Activated T-cell treated with anti-CD3 and anti-CD28 coated beads, Interleukin-2, amount 50 U/mL, for 24 hours (primary cell): ENCODE measurements around the gene OBP2B.
A peak's percentile ranks its signal among the peaks of the same experiment; 100 is the strongest.
"Not testable (repeated sequence)": the region's sequence is repeated elsewhere in the genome, so short reads cannot be mapped to it uniquely, and the experiment has no call there.

Source experiments
- DNase-seq: peaks from one replicate; pipeline ENCODE4 v3.0.0-alpha.2; 2020
- H3K27ac Mint-ChIP-seq: 2 replicates; pipeline ENCODE4 v1.8.0; 2020; ENCODE audit warnings: mild to moderate bottlenecking, mixed read lengths
- H3K27me3 Mint-ChIP-seq: 2 replicates; pipeline ENCODE4 v1.8.0; 2020; ENCODE audit warnings: mixed read lengths
- H3K36me3 Mint-ChIP-seq: 2 replicates; pipeline ENCODE4 v1.8.0; 2020; ENCODE audit warnings: low read depth, mixed read lengths
- H3K4me1 Mint-ChIP-seq: 2 replicates; pipeline ENCODE4 v1.8.0; 2020; ENCODE audit warnings: low read depth, mixed read lengths
- H3K4me3 Mint-ChIP-seq: 2 replicates; pipeline ENCODE4 v1.8.0; 2020; ENCODE audit warnings: mild to moderate bottlenecking, moderate library complexity, mixed read lengths
- H3K9me3 Mint-ChIP-seq: 2 replicates; pipeline ENCODE4 v1.8.0; 2020; ENCODE audit warnings: mixed read lengths

Gene OBP2B

DNA sequence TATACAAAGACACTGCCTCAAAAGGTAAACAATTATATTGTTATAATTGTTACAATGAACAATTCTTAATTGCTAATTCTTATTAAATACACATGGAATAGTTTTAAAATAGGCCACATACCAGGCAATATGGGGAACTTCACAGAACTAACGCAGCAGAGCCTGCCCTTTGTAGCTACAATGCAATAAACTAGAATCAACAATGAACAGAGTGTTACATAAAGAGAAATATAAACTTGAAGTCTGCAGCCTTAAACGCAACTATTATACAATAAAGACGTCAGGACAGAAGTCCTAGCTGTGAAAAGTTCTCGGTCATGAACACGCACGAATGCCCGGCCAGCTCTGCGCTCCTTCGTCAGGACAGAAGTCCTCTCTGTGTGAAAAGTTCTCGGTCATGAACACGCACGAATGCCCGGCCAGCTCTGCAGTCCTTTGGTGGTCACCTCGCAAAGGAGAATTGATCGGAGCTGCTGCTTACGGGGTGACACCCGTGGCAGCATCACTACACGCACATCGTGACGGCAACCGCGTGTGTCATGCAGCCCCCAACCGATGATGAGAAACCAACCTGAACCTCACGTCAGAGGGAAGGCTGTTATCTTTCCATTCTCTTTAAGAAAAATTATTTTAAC lies 23.0 kb upstream of the OBP2B start:
- H3K4me1 Mint-ChIP-seq, H3K27ac Mint-ChIP-seq, DNase-seq, H3K27me3 Mint-ChIP-seq, H3K9me3 Mint-ChIP-seq, H3K36me3 Mint-ChIP-seq, H3K4me3 Mint-ChIP-seq: not testable (repeated sequence)

DNA sequence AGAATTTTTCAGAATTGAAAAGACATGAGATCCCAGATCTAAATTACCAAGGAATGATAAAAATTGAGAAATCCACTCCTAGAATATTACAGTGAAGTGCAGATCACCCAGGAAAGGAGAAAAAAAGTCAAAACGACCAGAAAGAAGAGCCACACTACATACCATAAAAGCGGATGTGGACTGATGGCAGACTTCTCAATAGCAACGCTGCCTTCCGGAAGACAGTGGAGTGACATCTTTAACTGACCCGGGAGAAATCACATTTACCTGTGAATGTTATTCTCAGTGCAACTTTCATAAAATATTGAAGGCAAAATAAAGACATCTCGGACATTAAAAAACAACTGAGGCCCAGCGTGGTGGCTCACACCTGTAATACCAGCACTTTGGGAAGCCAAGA lies 21.5 kb upstream of the OBP2B start:
- H3K4me1 Mint-ChIP-seq, H3K27me3 Mint-ChIP-seq, H3K4me3 Mint-ChIP-seq, H3K27ac Mint-ChIP-seq, H3K36me3 Mint-ChIP-seq, H3K9me3 Mint-ChIP-seq, DNase-seq: not testable (repeated sequence)

DNA sequence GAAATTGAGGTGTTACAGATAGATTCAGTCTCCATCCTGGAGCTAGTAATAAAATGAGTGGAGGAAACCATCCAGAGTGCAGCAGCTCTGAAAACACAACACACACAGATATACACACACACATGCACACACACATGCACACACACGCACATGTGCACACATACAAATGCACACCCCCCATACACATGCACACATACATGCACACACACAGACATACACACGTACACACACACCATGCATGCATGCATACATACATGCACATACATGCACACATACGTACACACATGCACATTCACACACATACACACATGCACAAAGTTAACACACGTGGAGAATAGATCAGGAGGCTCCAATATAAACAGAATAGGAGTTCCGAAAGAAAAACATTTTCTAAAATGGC lies 21.0 kb upstream of the OBP2B start:
- H3K36me3 Mint-ChIP-seq, result no peaks in the 10 kb centered on the region
- DNase-seq, result no peak
- H3K4me1 Mint-ChIP-seq, result no peaks in the 10 kb centered on the region
- no peaks in the 10 kb centered on the region for H3K27me3 Mint-ChIP-seq
- H3K9me3 Mint-ChIP-seq, result no peaks in the 10 kb centered on the region
- no peak overlapping the region for H3K27ac Mint-ChIP-seq
- H3K4me3 Mint-ChIP-seq, result no peak overlapping the region

DNA sequence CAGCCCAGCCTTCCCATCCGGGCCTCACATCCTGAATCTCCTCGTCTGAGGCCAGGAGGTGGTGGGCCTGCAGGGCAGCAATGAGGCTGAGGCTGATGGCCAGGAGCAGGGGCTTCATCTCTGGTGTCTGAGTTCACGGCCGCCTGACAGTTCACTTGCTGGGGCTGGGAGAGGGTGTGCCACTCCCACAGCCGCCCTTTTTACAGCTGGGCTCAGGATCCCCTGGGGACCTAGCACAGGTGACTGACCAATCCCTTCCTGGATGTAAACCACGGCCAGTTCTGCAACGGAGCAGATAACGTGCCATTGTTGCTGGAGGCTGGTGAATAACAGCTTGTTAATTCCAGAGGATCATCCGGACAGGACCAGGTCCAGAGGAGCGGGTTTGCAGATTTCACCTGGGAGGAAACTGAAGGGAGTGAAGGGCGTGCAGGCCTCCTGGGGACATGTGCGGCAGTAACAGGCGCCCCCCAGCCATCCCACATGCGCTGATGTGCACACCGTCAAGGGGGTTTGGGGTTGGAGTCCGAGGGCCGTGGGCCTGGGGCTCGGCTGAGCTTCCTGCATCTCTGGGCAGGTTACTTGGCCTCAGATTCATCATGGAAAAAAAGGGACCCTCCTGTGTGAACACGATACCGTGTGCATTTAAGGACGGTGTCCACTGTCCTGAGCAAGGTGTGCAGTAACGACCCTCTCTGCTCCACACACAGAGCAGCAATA lies 19.6 kb upstream of the OBP2B start:
- H3K4me3 Mint-ChIP-seq, H3K27ac Mint-ChIP-seq, H3K36me3 Mint-ChIP-seq, H3K9me3 Mint-ChIP-seq, DNase-seq, H3K4me1 Mint-ChIP-seq, H3K27me3 Mint-ChIP-seq: not testable (repeated sequence)

DNA sequence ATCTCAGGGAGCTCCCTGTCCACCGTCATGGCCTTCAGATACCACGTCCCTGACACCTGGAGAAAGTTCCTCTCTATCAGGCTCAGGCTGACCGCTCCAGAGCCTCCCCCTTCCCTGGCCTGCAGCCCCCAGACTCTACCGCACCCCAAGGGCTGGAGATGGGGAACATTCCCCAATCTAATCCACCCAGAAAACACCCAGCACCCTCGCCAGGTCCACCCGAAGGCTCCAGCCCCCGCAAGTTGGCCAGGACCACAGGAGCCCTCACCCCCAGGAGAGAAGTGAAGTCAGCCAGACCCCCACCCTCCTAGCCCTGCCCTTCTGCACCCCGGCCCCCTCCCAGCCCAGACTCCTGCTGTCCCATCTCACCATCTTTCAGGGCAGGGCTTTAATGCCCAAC lies 18.9 kb upstream of the OBP2B start:
- H3K27me3 Mint-ChIP-seq, result peaks cover 14% of the 10 kb centered on the region
- H3K9me3 Mint-ChIP-seq, DNase-seq, H3K36me3 Mint-ChIP-seq, H3K4me1 Mint-ChIP-seq, H3K27ac Mint-ChIP-seq, H3K4me3 Mint-ChIP-seq: not testable (repeated sequence)

DNA sequence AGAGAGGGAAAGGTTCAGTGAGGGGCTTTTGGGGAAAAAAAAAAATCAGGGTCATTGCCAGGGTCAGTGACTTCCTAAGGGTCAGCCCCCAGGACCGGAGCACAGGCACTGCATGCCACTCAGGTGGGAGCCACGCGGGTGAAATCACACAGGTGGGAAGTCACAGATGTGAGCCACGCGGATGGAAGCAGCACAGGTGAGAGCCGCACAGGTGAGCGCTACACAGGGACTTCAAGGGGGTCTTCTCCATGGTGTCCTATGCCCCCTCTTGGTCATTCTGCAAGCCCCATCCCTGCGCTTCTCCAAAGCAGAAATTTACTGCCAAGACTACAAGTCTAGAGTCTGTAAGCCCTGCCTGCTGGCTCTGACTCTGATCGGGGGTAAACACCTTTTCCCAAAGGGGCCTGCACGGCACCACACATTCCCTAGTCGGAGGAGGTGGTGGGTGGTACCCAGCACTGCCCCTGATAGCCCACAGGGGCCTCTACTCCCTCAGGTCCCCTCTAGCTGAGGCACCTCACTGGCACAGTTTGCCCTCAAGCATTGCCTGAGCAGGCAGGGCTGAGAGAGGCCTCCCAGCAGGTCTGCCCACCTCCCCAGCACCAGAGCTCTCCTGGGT lies 18.3 kb upstream of the OBP2B start:
- Mint-ChIP-seq H3K27me3 (peaks cover 17% of the 10 kb centered on the region), H3K9me3 (no peaks in the 10 kb centered on the region)

DNA sequence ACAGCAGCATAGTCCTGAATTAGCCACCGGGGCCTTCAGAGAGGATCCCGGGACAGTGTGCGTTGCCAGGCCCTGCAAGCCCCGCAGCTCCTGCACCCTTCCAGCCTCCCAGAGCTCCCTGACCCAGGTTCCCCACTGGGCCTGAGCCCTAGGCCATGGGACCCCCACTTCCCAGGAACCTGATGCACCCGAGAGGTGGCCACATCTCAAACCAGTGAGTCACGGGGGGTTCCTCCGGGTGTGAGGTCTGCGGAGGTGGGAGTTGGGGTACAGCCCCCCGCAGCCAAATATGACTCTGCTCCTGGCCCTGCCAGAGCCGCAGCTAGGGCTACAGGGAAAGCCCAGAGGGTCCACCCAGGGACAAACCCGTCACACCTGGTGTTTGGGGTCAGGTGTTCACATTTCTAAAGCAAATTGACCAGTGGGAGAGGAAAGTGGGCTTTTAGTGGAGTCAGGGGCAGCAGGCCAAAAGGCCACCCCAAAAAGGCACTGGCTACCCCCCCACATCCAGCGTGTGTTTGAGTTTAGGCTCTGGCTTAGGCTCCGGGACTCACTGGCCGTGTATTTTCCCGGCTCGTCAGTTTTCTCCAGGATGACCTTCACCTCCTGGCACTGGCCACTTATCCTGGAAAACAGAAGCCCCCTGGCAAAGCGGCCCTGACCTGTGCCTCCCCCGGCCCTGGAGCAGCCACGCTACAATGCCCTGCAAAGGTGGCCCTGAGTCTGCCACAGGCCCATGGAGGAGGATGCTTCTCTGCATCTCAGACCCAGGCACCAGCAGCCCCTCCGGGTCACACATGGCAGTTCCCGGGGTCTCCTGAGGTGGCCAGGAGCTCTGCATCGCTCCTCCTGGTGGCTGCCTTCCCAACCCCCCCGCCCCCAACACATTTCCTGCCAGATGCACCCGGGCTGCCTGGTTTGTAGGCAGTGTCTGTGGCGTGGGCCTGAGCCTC lies 17.4 kb upstream of the OBP2B start:
- H3K9me3 Mint-ChIP-seq, result no peaks in the 10 kb centered on the region
- peaks cover 18% of the 10 kb centered on the region for H3K27me3 Mint-ChIP-seq
- DNase-seq, result no peak
- H3K36me3 Mint-ChIP-seq, result no peaks in the 10 kb centered on the region
- H3K4me1 Mint-ChIP-seq, result no peaks in the 10 kb centered on the region
- no peak overlapping the region for H3K27ac Mint-ChIP-seq
- H3K4me3 Mint-ChIP-seq, result no peak overlapping the region

More for the DNA sequence above, 18.3 kb upstream of the OBP2B start:
- H3K27ac Mint-ChIP-seq, result no peak overlapping the region
- no peak overlapping the region for H3K4me3 Mint-ChIP-seq
- DNase-seq, result no peak
- no peaks in the 10 kb centered on the region for H3K4me1 Mint-ChIP-seq
- no peaks in the 10 kb centered on the region for H3K36me3 Mint-ChIP-seq

DNA sequence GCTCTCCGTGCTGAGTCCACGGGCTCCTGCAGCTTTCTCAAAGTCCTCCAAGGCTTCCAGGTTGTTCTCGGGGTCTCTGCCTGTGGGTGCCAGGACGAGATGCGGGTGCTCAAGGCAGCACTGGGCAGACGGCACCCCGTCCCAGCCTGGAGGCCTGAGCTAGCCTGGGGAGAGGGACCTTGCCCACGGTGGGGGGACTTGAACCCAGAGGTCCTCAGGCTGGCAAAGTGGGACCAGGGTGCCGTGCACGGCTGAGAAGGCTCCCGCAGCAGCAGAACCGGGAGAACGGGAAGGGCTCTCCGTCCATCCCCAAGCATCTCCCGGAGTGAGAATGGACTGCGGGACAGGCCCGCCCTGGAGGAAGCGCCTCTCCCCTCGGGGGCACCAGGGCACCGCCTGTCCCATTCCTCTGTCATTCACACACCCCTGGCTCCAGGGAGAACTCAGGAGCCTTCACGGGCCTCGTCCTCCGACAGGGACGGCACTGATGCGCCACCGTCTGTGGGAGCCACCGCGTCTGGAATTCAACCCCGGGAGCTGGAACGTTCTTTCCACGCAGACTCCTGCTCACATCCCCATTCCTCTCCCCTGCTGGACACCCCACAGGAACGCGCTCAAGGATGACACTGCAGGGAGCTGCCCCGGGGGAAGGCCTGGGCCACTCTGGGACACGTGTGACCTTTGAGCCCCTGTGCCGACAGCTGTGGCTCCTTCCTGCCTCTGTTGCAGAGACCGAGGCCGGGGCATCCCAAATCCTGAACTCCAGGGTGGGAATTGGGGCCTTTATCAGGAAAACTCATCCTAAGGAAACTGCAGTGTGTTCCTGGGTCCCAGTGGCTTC lies 16.3 kb upstream of the OBP2B start:
- no peak for DNase-seq
- no peaks in the 10 kb centered on the region for H3K9me3 Mint-ChIP-seq
- no peaks in the 10 kb centered on the region for H3K36me3 Mint-ChIP-seq
- no peak overlapping the region for H3K27ac Mint-ChIP-seq
- H3K27me3 Mint-ChIP-seq, result peaks cover 28% of the 10 kb centered on the region
- peaks cover 2% of the 10 kb centered on the region for H3K4me1 Mint-ChIP-seq
- H3K4me3 Mint-ChIP-seq, result no peak overlapping the region

DNA sequence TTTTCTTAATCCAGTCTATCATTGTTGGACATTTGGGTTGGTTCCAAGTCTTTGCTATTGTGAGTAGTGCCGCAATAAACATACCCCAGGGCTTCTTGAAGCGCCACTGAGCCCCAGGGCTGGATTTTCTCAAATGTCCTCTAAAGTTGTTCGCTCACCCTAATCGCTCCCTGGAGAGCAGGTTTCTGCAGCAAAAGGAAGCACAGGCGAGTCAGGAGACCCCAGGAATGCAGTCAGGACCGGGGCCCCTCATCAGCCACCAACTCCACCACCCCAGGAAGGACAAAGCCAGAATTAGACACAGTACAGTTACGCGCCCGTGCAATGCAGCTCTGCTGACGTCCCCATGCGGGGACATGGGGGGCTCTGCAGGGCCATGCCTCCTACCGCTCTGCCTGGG lies 15.7 kb upstream of the OBP2B start:
- Mint-ChIP-seq H3K4me1 (peaks cover 2% of the 10 kb centered on the region), H3K4me3 (no peak overlapping the region), H3K27me3 (peaks cover 33% of the 10 kb centered on the region), H3K36me3 (no peaks in the 10 kb centered on the region), H3K27ac (no peak overlapping the region), H3K9me3 (no peaks in the 10 kb centered on the region)
- DNase-seq, result no peak

DNA sequence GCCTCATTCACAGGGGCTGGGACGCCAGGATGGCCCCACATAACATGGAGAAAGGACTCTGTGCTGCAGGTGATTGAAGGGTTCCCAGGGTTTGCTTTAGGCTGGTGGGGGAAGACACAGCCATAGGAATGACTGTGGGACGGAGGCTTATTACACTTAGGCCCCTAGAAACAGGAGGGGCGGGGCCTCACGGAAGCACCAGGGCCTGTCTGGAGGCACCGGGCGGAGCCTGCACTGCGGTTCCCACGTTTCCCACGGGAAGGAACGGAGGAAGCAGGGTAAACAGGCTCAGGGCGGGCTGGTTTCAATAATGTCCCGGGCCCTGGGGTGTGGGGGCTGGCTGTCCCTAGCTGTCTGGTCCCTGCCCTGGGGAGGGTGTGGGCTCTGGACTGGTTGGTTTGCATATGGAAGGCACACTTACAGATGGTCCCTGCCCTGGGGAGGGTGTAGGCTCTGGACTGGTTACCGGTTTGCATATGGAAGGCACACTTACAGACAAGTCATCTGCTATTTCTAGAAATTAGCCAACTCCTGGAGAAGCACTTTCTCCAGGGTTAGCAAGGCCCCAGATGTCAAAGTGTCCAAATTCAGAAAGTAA lies 14.2 kb upstream of the OBP2B start:
- not testable (repeated sequence) for H3K27ac Mint-ChIP-seq, H3K4me3 Mint-ChIP-seq, H3K9me3 Mint-ChIP-seq, H3K36me3 Mint-ChIP-seq, H3K4me1 Mint-ChIP-seq
- H3K27me3 Mint-ChIP-seq, result peaks cover 48% of the 10 kb centered on the region
- peak; percentile 3 for DNase-seq

DNA sequence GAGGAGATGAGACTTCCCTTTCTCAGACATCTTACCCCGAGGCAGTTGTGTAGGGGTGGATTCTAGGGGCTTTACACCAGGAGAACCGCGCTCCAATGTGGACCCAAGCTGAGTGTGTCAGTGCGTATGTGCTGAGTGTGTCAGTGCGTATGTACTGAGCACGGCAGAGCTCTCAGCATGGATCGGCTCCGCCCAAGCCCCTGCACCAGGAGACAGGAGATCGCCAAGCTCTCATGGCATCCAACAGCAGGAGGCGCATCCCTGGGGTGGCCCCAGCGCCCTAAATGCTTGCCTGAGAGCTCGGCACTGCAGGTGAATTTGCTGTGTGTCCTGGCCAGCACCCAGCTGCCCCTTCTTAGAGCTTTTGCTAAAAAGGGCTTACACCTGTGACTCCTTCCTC lies 12.9 kb upstream of the OBP2B start:
- H3K36me3 Mint-ChIP-seq, H3K4me1 Mint-ChIP-seq: not testable (repeated sequence)
- peaks cover 59% of the 10 kb centered on the region for H3K27me3 Mint-ChIP-seq

DNA sequence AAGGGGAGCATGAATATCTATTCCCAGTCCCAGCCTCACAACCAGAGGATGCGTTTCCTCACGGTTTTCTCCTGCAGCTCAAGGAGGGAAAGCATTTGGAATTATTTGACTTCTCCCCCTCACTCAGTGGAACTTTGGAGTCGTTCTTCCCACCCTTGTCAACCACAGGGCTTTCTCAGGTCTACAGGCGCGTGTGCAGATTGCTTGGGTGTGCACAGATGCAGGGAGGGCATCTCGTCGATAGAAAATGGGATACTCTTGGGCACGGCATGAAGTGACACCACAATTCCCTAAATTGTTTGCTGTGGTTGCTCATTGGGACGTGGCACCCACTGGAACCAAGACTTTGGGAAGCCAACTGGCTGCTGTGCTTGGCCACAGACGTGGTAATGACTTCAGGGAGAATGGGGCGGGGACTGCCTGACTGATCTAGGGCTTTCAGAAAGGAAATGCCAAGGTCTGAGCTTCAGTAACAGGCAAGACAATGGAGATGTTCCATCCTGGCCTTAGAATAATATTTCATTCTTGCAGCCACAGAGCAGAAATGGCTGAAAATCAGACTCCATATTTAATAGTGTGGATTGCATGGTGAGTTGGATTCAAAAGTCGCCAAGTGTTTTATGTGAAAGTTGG lies 12.2 kb upstream of the OBP2B start:
- H3K27me3 Mint-ChIP-seq, result peaks cover 65% of the 10 kb centered on the region
- H3K36me3 Mint-ChIP-seq, result no peaks in the 10 kb centered on the region
- H3K9me3 Mint-ChIP-seq, result no peaks in the 10 kb centered on the region
- H3K4me3 Mint-ChIP-seq, result no peak overlapping the region
- H3K4me1 Mint-ChIP-seq, result peaks cover 2% of the 10 kb centered on the region
- H3K27ac Mint-ChIP-seq, result no peak overlapping the region
- DNase-seq, result peak; percentile 16

More for the DNA sequence above, 12.9 kb upstream of the OBP2B start:
- not testable (repeated sequence) for H3K27ac Mint-ChIP-seq, H3K9me3 Mint-ChIP-seq, H3K4me3 Mint-ChIP-seq
- DNase-seq, result peak; percentile 23
